DMS53 (cell line): ENCODE measurements around the gene RMND5B.

Experiments used
- DNase-seq: peaks from one replicate; lab custom pipeline; 2025; lab: John Stamatoyannopoulos, UW

RMND5B gene

DNA sequence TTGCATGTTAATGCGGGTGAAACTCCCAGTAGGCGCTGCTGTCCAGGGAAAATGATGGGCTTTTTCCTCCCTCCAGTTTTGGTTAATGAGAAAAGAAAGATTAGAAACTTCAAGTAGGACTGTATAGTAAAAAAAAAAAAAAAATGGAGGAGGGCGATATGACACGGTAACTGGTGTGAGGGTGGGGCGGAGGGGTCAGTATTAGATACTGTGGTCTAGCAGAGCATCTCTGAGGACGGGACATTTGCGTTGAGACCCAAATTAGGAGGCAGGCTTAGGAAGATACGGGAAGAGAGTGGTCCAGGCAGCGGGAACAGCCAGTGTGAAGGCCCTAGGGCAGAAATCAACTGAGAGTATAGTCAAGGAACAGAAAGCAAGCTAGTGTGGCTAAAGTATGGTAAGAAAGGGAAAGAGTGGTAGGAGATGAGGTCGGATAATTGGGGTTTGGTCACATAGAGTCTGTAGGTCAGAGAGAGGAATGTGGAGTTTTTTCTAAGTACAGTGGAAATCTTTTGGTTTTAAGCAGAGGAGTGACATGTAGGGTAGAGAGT, 707 bp downstream of the RMND5B start:
- no peak for DNase-seq

DNA sequence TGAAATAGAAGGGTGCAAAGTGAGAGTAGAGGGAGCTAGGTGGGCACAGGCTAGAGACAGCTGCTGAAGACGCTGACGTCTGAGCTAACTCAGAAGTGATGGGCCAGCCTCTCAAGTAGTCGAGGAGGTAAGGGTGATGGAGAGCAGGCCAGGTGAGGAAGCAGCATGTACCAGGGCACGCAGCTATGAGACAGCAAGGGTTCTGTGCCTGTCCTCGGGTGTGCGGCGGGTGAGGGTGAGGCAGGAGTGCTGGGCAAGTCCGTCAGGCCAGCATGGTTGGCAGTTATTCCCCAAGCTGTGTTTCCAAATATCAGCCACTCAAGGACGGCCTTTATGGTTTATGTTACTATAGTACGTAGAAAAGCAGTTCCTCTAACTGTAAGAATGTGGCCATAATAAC, 6.2 kb downstream of the RMND5B start:
- DNase-seq: no peak

DNA sequence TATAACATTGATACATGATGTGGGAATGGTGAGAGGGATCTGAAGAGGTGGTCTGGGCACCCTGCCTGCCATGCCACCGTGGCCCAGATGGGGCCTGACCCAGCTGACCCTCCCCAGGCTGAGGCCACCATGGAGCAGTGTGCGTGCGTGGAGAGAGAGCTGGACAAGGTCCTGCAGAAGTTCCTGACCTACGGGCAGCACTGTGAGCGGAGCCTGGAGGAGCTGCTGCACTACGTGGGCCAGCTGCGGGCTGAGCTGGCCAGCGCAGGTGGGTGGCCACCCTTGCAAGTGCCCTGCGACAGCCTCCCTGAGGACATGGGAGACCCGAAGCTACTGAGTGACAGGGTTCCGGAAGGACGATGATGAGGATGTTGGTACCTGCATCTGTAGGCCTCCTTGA, 7.2 kb downstream of the RMND5B start:
- DNase-seq: no peak

DNA sequence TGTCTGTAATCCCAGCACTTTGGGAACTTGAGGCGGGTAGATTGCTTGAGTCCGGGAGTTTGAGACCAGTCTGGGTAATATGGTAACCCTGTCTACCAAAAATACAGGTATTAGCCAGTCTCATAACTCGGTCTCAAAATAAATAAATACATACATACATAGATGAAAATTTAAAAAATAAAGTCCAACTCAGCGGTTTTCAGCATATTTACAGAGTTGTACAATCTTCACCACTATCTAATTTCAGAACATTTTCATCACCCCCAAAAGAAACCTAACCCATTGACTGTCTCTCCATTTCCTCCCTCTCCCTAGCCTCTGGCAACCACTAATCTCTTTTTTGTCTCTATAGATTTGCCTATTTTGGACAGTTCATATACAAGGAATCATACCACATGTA, 10.7 kb downstream of the RMND5B start:
- DNase-seq: no peak

DNA sequence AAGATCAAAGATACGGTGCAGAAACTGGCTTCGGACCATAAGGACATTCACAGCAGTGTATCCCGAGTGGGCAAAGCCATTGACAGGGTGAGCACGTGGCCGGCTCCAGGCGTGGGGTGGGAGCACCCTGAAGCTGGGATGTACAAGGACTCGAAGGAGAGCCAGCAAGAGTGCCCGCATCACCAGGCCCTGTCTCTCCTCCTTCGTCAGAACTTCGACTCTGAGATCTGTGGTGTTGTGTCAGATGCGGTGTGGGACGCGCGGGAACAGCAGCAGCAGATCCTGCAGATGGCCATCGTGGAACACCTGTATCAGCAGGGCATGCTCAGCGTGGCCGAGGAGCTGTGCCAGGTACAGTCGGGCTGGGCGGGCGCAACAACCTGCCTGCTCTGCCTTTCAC, 11.8 kb downstream of the RMND5B start:
- DNase-seq: no peak

DNA sequence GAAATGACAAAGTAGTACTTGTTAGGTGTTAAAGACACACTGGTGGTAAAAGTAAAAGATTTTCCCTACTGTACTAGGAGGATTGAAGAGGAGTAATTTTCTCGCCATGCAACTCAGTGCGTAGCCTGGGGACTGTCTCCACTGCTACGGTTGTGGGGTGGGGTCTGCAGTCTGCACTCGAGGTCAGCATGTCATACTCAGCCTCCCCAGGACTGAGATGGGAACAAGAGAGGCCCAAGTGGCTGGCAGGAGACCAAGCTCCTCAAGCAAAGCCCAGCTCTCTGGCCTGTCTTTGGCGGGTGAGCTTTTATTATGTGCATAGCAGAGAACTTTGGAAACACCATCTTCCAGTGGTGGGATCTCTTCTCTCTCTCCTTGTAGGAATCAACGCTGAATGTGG, 12.4 kb downstream of the RMND5B start:
- no peak for DNase-seq

DNA sequence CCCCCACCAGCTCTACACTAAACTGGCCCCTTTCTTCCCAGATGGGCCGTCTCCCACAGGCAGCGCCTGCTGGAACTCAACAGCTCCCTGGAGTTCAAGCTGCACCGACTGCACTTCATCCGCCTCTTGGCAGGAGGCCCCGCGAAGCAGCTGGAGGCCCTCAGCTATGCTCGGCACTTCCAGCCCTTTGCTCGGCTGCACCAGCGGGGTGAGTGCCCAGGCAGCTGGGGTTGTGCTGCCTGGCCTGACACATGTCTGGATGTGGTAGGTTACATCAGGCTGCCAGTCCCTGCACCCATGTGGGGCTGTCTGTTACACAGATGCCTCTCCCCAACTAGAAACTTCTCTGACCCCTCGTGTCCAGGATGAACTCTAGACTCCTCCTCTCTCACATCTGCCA, 13.1 kb downstream of the RMND5B start:
- peak; percentile 38 for DNase-seq

DNA sequence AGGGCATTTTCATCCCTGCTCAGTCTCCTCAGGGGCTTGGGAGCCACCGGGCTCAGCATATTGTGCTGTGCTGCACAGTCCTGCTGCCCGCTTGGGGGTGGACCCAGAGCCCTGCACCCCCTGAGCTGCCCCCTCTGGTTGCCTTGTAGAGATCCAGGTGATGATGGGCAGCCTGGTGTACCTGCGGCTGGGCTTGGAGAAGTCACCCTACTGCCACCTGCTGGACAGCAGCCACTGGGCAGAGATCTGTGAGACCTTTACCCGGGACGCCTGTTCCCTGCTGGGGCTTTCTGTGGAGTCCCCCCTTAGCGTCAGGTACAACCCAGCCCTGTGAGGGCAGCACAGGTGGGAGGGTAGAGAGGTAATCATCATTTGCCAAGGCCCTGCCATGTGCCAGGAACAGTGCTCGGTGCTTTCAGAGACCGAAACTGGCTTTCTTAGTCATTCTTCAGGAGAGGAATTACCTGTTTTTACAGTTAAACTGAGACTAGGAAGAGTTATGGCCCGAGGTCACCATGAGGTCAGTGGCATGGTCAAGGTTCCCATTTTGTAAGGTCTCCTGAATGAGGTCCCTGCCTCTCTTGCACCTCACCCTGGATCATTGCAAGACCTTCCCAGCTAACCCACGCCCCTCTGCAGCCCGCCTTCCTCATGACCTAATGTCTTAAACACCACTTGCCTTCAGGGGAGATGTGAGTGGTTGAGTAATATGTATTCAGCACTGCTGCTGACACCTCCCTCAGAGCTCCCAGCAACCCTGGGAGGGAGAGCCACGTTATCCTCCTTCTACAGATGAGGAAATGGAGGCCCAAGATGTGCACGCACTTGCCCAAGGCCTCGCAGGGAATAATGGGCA, 15.4 kb downstream of the RMND5B start:
- peak; percentile 91 for DNase-seq

DNA sequence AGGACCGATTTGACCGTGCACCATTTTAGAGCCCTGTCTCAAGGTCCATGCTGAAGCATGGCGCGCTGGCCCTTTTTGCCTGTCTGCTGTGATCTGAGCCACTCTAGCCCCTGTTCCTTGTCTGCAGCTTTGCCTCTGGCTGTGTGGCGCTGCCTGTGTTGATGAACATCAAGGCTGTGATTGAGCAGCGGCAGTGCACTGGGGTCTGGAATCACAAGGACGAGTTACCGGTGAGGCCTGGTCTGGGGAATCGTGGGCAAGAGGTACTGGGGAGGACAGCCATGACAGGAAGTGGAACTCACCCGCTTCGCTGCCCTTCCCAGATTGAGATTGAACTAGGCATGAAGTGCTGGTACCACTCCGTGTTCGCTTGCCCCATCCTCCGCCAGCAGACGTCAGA, 16.6 kb downstream of the RMND5B start:
- no peak for DNase-seq

DNA sequence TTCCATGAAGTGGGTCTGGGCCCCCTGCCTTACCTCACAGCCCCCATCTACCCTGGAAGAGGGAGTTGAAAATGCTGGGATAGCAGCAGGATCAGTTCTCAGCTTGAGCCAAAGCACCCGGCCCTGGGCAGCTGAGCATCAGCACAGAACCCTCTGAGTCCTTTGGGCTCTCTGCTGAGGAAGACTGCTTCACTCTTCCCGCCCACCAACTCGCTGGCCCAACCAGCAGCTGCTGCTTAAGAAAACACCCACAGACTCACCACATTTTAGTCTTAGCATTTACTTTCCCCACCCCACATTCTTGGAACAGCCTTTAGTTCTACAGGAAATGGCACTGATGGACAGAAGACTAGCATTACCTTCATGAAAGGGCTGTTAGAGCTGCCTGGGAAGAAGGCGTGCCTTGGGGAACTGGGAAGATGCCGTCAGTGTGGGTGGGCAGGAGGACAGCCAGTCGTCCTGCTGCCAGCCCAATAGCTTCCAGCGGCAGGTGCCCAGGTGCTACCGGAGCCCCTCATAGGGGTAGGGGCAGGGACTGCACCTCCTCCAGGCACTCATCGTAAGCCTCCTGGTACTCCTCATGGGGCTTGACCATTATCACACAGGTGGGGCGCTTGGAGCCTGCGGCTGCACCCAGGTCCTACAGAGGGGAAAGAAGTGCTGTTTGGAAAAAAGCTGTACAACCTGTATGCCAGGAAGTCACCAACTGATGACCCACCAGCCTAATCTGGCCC, 18.6 kb downstream of the RMND5B start:
- no peak for DNase-seq

DNA sequence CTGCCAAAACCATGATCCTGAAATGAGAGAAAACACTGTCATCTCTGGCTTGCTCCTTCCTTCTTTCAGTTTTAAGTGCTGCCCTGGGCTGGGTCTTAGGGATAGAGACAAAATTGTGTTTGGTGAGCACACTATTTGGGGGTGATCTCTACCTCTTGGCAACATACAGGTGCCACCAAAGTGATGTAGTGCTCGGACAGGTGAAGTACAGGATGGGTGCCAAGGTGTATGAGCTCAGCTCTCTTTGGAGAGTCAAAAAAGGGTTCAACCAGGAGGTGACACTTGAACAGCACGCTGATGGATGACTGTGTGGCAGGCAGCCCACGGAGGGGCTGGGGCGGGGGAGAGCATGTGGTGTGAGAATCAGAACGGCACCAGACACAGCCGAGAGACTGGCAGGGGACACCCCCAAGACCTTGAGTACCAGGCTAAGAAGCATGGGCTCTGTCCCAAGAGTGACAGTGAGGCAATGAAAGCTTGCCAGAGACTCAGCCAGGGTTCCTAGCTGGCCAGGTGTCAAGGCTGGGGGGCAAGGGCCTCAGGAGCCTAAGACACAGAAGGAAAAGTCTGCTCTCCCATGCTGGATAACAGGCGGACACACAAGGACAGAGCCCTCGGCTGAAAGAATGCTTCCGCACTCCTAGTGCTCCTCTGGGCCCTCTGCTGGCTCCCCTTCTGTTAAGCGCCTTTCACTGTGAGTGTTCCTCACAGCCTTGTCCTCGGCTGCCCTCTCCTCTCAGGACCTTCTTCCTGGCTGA, 20.3 kb downstream of the RMND5B start:
- no peak for DNase-seq

DNA sequence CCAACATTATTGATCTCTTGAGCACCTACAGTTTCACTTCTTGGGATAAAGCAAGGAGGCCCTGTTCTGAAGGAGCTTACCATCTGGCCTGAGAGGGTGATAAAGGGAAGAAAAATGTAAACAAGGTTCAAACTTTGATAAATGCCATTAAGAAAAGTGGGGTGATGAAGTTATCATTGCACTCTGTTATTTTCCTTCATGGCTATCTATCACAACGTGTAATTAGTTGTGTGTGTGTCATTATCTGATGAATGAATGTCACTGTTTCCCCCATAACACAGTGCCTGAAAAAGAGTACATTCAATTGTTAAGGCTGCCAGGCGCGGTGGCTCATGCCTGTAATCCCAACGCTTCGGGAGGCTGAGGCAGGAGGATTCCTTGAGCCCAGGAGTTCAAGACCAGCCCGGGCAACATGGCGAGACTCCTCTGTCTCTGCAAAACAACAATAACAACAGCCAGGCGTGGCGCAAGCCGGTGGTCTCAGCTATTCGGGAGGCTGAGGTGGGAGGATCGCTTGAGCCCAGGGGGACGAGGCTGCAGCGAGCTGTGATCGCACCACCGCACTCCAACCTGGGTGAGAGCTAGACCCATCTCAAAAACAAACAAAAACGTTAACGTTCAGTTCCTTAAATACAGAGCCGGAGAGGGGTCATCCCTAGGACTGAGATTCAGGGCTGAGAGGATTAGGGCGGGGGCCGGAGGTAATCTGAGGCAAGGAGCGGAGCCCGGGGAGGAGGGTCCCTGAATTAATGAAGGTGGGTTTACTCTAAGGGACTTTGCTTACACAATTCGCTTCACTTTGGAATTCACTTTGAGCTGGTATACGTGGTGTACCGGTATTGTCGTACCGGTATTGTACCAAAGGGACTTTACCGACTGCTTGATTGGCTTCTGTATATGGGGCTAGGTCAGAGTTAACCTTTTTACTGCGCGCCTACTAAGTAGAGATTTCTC, 22.0 kb downstream of the RMND5B start:
- DNase-seq: peak; percentile 54

DNA sequence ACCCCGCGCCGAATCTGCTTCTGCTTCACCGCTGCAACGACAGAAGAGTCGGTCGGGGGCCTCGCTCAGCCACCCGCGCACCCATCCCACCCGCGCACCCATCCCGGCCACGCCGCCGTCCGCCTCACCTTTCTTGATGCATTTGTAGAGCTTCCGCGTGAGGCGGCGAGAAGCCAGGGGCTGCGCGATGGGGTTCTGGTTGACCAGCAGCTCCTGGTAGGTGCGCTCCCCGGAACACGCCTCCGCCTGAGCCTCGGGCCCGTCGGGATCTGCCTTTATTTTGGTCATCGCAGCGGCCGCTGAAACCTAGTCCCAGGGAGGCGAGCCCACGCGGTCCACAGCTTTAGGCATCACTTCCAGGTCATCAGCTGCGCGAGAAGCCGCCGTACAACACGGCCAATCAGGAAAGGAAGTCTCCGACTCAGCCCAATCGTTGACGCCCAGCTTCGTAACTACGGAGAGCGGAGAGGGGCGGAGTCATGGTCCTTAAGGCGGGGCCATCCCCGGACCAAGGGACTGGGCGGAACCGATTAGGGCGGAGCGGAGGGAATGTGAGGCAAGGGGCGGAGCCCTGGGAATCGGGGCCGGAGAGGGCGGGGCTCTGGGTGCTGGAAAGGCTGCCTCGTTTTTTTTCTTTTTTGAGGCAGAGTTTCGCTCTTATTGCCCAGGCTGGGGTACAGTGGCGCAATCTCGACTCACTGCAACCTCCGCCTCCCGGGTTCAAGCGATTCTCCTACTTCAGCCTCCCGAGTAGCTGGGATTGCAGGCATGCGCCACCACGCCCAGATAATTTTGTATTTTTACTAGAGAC, 22.9 kb downstream of the RMND5B start, which contains the start of gene NHP2:
TSS of gene NHP2 (minus strand) at position 356 of the 811 bp plus-strand sequence. CDS start at position 288, 68 bp downstream.
- DNase-seq: peak; percentile 99

DNA sequence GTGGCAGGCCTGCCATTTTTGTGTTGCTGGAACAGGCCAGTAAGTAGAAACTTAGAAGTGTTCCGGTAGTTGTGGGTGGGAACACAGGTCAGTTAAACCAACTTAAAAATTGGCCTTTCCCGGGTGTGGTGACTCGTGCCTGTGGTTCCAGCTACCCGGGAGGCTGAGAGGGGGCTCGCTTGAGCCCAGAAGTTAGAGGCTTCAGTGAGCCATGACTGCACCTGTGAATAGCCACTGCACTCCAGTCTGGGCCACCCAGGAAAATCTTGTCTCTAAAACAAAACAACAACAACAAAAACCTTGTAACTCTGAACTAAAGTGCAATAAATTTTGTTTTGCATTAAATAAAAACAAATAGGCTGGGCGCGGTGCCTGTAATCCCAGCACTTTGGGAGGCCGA, 24.3 kb downstream of the RMND5B start:
- DNase-seq: no peak

DNA sequence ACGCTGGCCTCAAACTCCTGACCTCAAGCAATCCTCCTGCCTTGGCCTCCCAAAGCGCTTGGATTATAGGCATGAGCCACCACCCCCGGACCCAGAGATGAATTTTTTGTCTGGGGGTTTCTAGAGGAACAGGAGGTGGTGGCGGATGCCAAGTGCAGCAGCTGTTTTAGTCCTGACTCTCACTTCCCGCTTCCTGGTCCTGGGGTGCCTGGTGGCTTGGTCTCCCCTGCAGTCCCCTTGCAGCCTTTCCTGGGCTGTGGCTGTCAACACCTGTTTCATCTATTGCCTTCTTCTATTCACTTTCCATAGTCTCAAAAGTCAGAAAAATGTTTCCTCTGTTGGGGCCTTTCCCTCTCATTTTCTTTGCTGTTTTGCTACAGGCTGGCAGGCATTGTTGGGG, 29.4 kb downstream of the RMND5B start:
- no peak for DNase-seq

DNA sequence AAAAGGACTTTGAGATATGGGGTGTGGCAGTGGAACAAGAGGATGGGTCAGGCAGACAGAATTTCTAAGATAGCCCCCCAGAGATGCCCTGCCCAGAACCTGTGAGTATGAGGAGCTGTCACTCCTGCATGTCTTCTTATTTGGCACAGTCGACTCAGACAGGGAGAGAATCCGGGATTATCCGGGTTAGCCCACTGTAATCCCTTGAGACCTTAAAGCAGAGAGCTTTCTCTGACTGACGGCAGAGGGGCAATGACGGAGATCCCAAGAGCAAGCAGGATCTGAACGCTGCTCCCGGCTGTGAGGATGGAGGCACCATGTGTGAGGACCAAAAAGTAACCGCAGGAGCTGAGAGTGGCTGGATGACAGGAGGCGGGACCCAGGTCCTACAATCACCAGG, 31.7 kb downstream of the RMND5B start:
- no peak for DNase-seq

DNA sequence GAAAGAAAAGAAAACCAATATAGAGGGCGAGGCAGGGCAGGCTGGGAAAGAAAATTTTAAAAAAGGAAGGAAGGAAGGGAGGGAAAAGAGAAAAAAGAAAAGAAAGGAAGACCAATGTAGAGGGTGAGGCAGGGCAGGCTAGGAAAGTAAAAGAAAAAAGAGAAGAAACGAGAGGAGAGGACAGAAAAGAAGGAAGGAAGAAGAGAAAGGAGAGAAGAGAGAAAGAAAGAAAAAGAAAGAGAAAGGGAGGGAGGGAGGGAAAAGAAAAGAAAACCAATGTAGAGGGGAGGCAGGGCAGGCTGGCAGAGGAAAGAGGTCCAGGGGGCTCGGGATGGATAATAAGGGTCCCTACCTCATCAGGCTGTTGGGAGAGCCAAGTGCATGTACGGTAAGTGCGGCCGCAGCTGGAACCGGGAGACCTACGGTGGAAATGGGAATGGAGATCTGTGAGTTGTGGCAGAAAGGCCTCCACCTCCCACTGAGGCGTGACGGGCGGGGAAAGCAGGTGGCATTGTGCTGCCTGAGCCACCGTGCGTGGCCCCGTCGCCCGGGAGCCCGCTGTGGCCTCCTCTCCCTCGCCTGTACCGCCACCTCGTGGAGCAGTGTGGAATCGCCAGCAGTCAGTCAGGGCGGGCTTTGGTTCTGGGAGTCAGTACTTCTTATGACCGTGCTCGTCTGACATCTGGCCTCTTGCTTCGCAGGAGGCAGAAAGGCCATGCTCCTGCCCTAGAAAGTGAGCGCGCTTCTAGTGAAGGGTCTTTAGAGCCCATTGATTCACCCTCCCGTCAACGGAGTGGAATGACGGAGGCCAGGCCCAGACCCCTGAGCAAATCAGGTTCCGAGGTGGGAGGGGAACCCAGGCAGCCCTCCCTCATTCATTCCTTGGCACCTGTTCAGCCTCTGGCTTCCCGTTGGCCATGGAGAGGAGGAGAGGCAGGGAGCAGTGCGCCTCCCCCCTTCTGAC, 33.2 kb downstream of the RMND5B start:
- DNase-seq: peak; percentile 98

DNA sequence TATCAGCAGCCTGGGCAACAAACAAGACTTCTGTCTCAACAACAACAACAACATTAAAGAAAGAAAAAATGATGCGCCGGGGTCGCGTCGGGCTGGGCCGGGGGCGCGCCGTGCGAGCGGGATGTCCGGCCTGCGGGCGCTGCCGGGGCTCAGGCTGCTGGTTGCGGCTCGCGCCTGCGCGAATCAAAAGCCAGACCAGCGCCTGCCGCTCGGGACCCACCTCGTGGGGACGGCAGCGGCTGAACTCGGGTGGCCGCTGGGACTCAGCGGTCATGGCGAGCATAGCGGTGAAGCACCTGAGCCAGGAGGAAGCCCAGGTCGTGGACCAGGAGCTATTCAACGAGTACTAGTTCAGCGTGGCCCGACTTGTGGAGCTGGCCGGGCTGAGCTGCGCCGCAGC, 34.8 kb downstream of the RMND5B start:
- DNase-seq: no peak

DNA sequence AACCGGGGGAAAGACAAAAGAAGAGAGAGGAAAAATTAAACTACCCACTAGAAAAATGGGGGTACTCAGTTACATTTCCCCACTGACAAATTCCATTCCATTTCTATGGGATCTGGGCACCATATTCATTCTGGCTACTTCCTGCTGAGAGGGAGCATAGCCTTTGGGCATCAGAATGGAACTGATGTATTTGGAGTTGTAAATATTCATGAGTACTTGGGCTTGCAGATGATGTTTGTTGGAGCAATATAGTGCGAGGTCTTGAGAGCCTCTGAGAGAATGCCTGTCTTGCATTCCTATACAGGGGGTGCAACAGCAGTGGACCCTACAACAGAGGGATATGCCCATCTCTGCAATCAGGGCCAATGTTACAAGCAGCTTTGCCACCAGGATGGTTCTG, 39.6 kb downstream of the RMND5B start:
- DNase-seq: no peak
